HG03442 (cell line): Measurements from ENCODE around the gene SPATA9.

Source experiments
- ATAC-seq: cut with Tn5 transposase; IDR thresholded peaks from one replicate; pipeline ENCODE4 v1.9.1; 2021; ENCODE audit warnings: mild to moderate bottlenecking, moderate library complexity; ENCODE audit not compliant: unreplicated experiment

The SPATA9 gene, protein sequence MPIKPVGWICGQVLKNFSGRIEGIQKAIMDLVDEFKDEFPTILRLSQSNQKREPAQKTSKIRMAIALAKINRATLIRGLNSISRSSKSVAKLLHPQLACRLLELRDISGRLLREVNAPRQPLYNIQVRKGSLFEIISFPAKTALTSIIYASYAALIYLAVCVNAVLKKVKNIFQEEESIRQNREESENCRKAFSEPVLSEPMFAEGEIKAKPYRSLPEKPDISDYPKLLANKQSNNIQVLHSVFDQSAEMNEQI

DNA sequence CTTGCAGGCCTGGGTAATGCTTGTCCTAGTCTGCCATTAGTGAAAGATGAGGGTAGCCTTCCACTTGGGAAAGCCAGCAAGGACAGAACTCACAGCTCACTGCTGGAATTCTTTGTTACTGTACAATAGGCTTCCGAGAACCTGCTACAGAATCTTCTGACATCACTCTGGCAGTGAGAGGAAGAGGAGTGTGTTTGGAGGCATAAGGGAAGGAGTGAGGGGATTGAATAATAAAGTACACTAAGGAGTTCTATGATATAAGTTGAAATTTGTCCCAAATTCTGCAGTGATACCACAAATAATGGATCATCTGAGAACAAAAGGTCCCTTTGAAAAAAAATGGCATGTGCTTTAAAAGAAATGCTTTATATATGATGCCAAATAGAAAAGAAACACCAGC, at the start of gene SPATA9:
SPATA9 (minus strand) TSS at position 101 of the 400 bp plus-strand sequence. CDS start 137 bp downstream, outside the sequence.
- no peak for ATAC-seq

DNA sequence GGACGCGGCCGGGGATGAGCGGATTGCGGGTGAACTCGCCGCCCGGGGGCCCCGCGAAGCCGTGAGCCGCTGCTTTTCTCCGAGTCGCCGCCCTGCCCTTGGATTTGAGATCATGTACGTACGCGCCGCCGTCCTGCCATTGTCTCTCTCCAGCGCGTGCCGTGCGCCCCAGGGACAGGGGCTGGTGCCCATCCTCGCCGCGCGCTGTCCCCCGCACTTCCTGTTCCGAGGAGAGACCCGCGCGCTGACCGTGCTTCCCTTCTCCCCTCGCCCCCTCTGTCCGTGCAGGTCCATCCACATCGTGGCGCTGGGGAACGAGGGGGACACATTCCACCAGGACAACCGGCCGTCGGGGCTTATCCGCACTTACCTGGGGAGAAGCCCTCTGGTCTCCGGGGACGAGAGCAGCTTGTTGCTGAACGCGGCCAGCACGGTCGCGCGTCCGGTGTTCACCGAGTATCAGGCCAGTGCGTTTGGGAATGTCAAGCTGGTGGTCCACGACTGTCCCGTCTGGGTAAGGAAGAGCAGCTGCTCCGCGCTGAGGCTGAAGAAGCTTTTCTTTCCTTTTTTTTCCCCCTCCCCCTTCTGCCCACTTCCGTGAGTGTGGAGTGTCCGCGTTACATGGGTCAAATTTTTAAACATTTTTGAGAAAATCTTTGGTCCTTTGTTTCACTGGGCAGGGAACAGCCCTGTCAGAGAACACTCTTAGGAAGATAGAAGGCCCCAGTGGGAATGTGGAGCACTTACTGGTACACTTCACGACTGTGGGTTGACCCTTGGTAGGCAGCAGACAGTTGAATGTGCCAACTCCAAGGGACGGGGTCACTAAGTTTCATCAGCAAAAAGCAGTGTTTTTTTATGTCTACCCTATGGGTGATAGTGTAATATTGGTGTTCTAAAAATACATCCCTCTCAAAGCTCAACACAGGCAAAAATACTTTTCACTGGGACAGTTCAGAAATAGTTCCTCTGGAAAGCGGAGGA, 49.1 kb upstream of the SPATA9 start:
- ATAC-seq = peak; percentile 26

DNA sequence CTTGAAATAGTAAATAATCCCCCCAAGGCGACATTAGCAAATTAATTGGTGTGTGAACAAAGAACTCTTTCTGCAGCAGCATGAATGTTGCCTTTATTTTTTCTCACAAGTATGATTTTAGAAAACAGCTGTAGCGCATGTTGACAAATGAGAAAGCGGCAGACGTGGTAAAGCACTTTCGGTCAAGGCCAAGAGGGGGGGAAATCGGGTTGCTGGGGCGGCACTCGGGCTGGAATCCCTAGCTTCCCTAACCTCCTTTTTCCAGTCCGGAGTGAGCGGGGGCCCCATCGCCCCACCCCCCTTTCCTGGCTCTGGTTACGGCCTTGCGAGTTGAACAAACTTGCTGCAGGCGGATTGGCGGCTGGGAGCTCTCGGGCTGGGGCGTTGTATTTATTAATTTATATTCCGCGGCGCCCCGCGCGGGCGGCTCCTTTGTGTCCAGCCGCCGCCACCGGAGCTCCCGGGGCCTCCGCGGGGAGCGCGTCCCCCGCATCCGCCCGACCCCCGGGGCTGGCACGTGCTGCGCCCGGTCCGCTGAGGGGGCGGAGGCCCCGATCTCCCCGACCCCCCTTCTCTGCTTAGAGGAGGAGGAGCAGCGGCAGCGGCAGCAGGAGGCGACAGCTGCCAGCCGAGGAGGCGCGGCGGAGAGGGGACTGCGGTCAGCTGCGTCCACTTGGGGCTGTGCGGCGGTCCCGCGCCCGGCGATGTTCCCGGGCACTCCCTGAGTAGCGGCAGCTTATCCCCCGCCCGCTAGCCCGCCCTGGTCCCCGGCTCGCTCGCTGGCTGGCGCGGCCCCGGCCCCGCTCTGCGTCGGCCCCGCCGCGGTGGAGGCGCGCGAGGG, 48.2 kb upstream of the SPATA9 start, which contains the start of gene RHOBTB3:
RHOBTB3 (plus strand) TSS at position 607 of the 841 bp plus-strand sequence. CDS start 347 bp downstream, outside the sequence.
- peak; percentile 33 for ATAC-seq

GRCh38 chr5:95730011-95730700, 47.4 kb upstream of the SPATA9 start:
- no peak for ATAC-seq

DNA sequence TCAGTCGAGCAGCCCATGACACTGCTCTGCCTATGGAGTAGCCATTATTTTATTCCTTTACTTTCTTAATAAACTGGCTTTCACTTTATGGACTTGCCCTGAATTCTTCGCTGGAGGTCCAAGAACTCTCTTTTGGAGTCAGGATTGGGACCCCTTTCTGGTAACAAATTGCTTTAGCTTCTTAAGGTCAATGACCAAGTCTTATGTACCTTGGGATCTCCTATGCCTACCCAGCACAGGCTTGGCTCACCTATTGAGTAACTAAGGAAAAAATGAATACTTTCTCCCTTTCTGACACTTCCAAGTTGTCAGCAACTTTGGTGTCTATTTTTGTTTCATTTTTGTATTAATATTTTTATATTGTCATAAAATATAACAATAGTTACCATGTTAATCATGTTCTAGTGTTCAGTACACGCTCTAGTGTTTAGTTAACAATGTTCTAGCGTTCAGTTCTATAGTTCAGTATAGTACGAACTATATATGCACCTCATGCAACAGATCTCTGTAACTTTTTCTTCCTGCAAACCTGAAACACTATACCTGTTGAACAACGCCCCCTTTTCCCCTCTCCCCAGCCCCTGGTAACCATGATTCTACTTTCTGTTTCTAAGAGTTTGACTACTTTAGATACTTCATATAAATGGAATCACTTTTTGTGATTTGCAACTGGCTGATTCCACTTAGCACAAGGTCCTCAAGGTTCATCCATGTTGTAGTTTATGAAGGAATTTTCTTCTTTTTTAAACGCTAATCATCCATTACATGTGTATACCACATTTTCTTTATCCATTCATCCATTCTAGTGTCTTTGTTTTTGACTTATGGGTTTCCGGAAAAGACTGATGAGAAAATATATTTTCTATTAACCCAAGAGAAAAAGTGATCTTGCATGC, 46.6 kb upstream of the SPATA9 start:
- ATAC-seq = no peak

- ATAC-seq = no peak
These were observed 45.8 kb upstream of the SPATA9 start for GRCh38 chr5:95728494-95729114.

DNA sequence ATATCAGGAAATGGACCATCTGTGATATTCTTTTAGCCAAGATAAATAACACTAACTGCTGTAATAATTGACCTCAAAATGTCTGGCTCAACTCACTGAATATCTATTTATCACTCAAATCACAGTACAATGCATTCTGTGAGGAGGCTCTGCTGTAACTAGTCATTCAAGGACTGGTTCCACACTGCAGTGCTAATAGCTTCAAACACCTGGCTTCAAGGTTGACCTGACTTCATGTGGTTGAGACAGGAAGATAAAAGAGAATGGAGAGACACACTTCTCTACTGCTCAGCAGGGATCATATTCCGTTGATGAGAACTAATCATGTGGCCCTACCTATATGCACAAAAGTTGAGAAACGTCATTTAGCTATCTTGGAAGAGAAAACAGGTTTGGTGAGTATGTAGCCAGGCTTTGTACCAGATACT, 45.0 kb upstream of the SPATA9 start:
- ATAC-seq = peak; percentile 47

- ATAC-seq = no peak
These were observed 44.3 kb upstream of the SPATA9 start for GRCh38 chr5:95726811-95727763.

DNA sequence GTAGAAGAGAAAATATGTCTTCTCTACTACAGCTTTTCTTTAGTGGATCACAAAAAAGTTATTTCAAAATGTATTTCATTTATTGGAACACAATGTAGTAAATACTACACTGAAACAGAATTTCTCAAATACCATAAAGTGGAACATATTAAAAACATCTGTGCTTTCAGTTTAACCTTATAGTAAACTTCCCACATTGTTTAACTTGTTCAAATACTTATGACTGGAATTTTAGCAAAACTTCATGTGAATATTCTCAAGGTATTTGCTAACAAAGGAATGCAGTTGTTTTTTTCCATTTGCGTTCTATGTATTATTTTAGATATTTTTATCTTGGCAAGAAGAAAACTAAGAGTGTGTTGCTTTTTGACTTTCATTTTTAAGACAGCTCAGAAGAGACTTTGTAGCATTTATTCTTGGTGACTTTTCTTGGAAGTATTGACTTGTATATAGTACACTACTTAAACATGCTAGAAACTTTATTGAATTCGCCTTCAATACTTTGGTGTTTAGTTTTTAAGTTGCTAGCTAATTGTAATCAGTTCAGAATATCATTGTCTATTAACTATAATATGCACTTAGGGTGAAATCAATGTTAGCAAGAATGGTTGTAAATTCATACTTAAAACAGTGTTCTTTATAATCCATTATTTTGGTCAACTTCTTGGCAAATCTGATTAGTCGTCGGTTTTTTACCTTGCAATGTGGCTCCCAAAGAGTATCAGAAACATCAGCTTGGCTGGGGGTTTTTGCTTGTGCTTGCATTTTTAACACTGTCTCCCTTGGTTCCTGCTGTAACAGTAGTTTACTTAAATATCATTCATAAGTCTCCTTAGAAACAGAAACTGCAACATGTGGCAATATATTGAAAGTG, 43.4 kb upstream of the SPATA9 start:
- no peak for ATAC-seq

DNA sequence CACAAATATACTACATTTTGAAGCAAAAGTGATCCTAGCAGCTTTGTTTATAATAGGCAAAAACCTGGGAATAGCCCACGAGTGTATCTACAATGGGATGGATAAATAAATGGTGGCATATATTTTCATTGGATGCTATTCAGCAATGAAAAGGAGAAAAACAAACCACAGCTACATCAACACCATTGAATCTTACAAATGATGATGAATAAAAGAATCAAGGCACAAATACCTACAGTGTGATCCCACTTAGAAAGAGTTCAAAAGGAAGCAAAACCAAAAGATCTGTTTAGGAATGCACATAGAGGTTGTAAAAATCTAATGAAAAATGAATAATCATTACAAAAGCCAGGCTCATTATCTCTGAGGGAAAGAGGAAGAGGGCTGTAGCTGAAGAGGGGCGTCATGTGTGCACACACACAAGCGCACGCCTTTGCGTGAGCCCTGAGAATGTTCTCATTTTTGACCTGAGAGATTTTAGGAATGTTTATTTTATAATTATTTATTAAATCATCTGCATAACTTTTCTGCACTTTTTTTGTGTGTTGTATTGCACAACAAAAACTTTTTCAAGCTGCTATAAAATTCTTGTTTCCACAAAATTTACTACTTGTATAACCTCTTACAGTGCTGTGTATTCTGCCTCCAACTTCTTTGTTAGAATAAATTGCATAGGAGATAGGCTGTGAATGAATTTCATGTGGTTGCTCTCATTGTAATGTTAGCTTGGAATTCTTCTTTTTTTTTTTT, 42.5 kb upstream of the SPATA9 start:
- no peak for ATAC-seq

DNA sequence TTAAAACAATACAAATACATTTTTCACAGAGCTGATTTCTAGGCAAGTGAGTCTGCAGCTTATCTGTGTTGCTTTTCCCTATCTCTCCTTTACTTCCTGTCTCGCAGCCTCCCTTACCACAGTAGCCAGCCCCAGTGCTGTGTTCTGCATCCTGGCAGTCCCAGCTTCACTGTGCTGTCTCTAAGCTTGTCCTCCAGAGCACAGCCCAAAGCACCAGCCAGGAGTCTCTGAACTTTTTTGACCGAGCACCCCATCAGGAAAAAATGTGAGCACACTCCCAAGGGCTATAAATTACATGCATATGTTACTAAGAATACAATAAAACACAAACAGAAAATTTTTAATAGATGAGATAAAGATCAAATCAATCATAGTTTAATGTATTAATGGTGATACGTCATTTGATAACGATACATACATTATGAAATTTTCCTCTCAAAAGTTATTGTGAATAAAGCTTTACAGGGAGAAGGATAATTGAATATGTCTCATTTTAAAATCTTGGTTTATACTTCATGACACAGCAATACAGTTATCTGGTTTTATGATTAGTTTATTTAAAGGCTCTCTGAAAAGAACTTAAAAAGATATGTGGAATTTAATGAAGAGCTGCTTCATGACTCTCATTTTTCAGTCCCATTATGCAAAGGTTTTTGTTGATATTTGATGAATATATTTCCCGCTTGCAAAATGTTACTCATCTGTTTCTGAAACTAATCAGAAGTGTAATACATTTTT, 41.0 kb upstream of the SPATA9 start:
- no peak for ATAC-seq

GRCh38 chr5:95721582-95722295, 38.9 kb upstream of the SPATA9 start:
- ATAC-seq = no peak

- ATAC-seq = no peak
These were observed 37.4 kb upstream of the SPATA9 start for GRCh38 chr5:95720094-95720786.

DNA sequence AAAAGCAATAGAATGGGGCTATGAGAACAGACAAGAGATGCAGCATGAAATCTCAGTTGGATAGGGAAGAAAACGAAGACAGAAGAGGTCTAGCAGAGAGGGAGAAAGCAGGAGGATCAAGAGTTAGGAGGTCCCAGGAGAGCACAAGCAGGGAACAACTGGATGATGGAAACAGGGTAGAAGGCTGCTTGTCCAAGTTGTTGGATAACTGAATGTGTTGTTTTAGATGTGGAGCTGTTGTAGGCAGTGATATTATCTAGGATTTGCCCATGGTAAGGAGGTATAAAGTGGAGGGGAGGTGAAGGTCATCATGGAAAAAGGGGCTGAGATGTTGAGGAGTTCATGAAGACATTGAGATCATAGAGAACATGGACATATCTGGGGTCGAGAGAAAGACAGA, 35.9 kb upstream of the SPATA9 start:
- no peak for ATAC-seq
